Liver (tissue), 9 donors: ENCODE measurements around the gene ARHGAP21. TPM values are rescaled to one million over a fixed set of nuclear protein-coding genes. Genes with fewer than 3 reads are reported as not detected.

ENCODE experiments used
- DNase-seq: peaks from one replicate; pipeline ENCODE4 v3.0.0-alpha.2; 2017; ENCODE audit warnings: low spot score
- H3K27ac ChIP-seq, 2 donors: one replicate each; pipeline ENCODE4 v1.7.0; 2013; ENCODE audit warnings: inconsistent platforms in 2 of 2, low read length in 2 of 2, control low read depth in 1 of 2, low read depth in 1 of 2, mild to moderate bottlenecking in 1 of 2
- H3K27me3 ChIP-seq, 4 donors: one replicate each; pipeline versions ENCODE4 v1.6.1 to v1.7.0; 2013; ENCODE audit warnings: low read length in 3 of 4, inconsistent platforms in 1 of 4, mild to moderate bottlenecking in 1 of 4, moderate library complexity in 1 of 4; ENCODE audit not compliant: control insufficient read depth in 4 of 4, insufficient read depth in 4 of 4
- H3K36me3 ChIP-seq, 4 donors: one replicate each; pipeline versions ENCODE4 v1.6.1 to v1.7.0; 2013; ENCODE audit warnings: low read length in 3 of 4, mild to moderate bottlenecking in 3 of 4, low read depth in 1 of 4, moderate library complexity in 1 of 4; ENCODE audit not compliant: control insufficient read depth in 4 of 4, insufficient read depth in 3 of 4
- H3K4me1 ChIP-seq, 4 donors: one replicate each; pipeline versions ENCODE4 v1.6.1 to v1.7.0; 2013; ENCODE audit warnings: low read length in 3 of 4, mild to moderate bottlenecking in 3 of 4, moderate library complexity in 1 of 4; ENCODE audit not compliant: control insufficient read depth in 4 of 4, insufficient read depth in 4 of 4
- H3K4me3 ChIP-seq, 3 donors: one replicate each; pipeline versions ENCODE4 v1.6.1 to v1.7.0; 2013; ENCODE audit warnings: low read length in 3 of 3, control low read depth in 1 of 3, low read depth in 1 of 3, mild to moderate bottlenecking in 1 of 3
- H3K9ac ChIP-seq, 2 donors: one replicate each; pipeline ENCODE4 v1.7.0; 2013; ENCODE audit warnings: low read length in 2 of 2, mild to moderate bottlenecking in 2 of 2, moderate library complexity in 2 of 2, control low read depth in 1 of 2, low read depth in 1 of 2
- H3K9me3 ChIP-seq, 4 donors: one replicate each; pipeline versions ENCODE4 v1.6.1 to v1.7.0; 2013; ENCODE audit warnings: low read length in 3 of 4; ENCODE audit not compliant: control insufficient read depth in 4 of 4
- ATF3 ChIP-seq: IDR thresholded peaks from 2 replicates; pipeline ENCODE4 v1.6.1; 2016; ENCODE audit warnings: antibody characterized with exemption
- CTCF ChIP-seq: fragments of 150-350 bp; IDR thresholded peaks from 2 replicates; pipeline ENCODE4 v1.5.1; 2017; ENCODE audit warnings: improper control_type of control experiment, low read depth, low read length; ENCODE audit not compliant: missing input control
- EGR1 ChIP-seq, 2 donors: IDR thresholded peaks; 2 replicates each; pipeline ENCODE4 v1.6.1; 2016 to 2018; ENCODE audit warnings: antibody characterized with exemption in 2 of 2, low read depth in 2 of 2
- FOXA1 ChIP-seq: IDR thresholded peaks from 2 replicates; pipeline ENCODE4 v1.6.1; 2016; ENCODE audit warnings: antibody characterized with exemption
- FOXA2 ChIP-seq: IDR thresholded peaks from 2 replicates; pipeline ENCODE4 v1.6.1; 2016; ENCODE audit warnings: antibody characterized with exemption
- GABPA ChIP-seq, 2 donors: IDR thresholded peaks in 1 of 2; conservative IDR thresholded peaks in 1 of 2; 2 replicates each; pipeline ENCODE4 v1.6.1; 2016; ENCODE audit warnings: antibody characterized with exemption in 2 of 2, mild to moderate bottlenecking in 1 of 2, moderate library complexity in 1 of 2
- HNF4A ChIP-seq, 2 donors: conservative IDR thresholded peaks; 2 replicates each; pipeline ENCODE4 v1.6.1; 2016; ENCODE audit warnings: antibody characterized with exemption in 2 of 2, mild to moderate bottlenecking in 2 of 2
- HNF4G ChIP-seq: IDR thresholded peaks from 2 replicates; pipeline ENCODE4 v1.6.1; 2016; ENCODE audit warnings: antibody characterized with exemption
- JUND ChIP-seq, 2 donors: IDR thresholded peaks; 2 replicates each; pipeline ENCODE4 v1.6.1; 2016; ENCODE audit warnings: antibody characterized with exemption in 2 of 2
- MAX ChIP-seq: IDR thresholded peaks from 2 replicates; pipeline ENCODE4 v1.6.1; 2016; ENCODE audit warnings: antibody characterized with exemption
- NR2F2 ChIP-seq: IDR thresholded peaks from 2 replicates; pipeline ENCODE4 v1.6.1; 2016; ENCODE audit warnings: antibody characterized with exemption
- RAD21 ChIP-seq, 2 donors: IDR thresholded peaks; 2 replicates each; pipeline ENCODE4 v1.6.1; 2016; ENCODE audit warnings: antibody characterized with exemption in 2 of 2, mild to moderate bottlenecking in 2 of 2
- REST ChIP-seq: IDR thresholded peaks from 2 replicates; pipeline ENCODE4 v1.6.1; 2016; ENCODE audit warnings: antibody characterized with exemption, mild to moderate bottlenecking
- RXRA ChIP-seq, 2 donors: IDR thresholded peaks; 2 replicates each; pipeline ENCODE4 v1.6.1; 2017 to 2018; ENCODE audit warnings: antibody characterized with exemption in 2 of 2, mild to moderate bottlenecking in 1 of 2
- SP1 ChIP-seq: IDR thresholded peaks from 2 replicates; pipeline ENCODE4 v1.6.1; 2018; ENCODE audit warnings: antibody characterized with exemption, mild to moderate bottlenecking
- TAF1 ChIP-seq: conservative IDR thresholded peaks from 2 replicates; pipeline ENCODE4 v1.6.1; 2016; ENCODE audit warnings: antibody characterized with exemption, mild to moderate bottlenecking
- YY1 ChIP-seq: IDR thresholded peaks from 2 replicates; pipeline ENCODE4 v1.6.1; 2016; ENCODE audit warnings: antibody characterized with exemption, mild to moderate bottlenecking
- ZBTB33 ChIP-seq: IDR thresholded peaks from 2 replicates; pipeline ENCODE4 v1.6.1; 2016; ENCODE audit warnings: antibody characterized with exemption
- WGBS: extraction: QIAGEN DNeasy Blood & Tissue Kit; methylation state at CpG from one replicate; pipeline ENCODE4 v1.1.7; 2013; 5-methylcytosine and 5-hydroxymethylcytosine counted together
- polyA plus RNA-seq, 2 donors: library from polyadenylated mRNA; stranded (reverse) in 1 of 2; unstranded in 1 of 2; fragments of 200-250 nt in 1 of 2; fragments of >200 nt in 1 of 2; fragmentation: Nextera tagmentation in 1 of 2; extraction: Ambion mirVana in 1 of 2; gene quantifications; one replicate each; pipeline versions ENCODE4 v1.2.1 to v1.2.3, GENCODE V29; 2013 to 2015
- total RNA-seq, 2 donors: library from RNA; depleted of rRNA; stranded (reverse); fragments of >200 nt; gene quantifications; one replicate each; pipeline ENCODE4 v1.2.3, GENCODE V29; 2014
- donor health status: healthy.
- donor health status: healthy.
- donor health status: healthy.
- donor health status: healthy.
- donor health status: healthy.

The ARHGAP21 gene
- total and polyA plus RNA-seq, 4 donors = 7.8 to 30.6 (median 15.7) TPM

GRCh38 chr10:24652381-24652957, 71.2 kb downstream of the ARHGAP21 start:
- Histone ChIP-seq H3K27ac (no peak overlapping the region), H3K9ac (no peak overlapping the region), H3K36me3 (no peaks in the 10 kb centered on the region), H3K4me3 (no peak overlapping the region), H3K9me3 (no peaks in the 10 kb centered on the region), H3K4me1 (peaks cover 0 to 2% (median under 1%) of the 10 kb centered on the region in 4 donors), H3K27me3 (no peaks in the 10 kb centered on the region)
- WGBS = 95% methylated on average over 4 of the region's 4 CpGs
- DNase-seq = no peak
- TF ChIP-seq NR2F2 (no peak), TAF1 (no peak), CTCF (no peak), EGR1 (IDR thresholded peaks at IDR 0.05; ENCODE audit: low read depth in 2 of 2) (no peak), FOXA2 (no peak), GABPA (IDR thresholded peaks at IDR 0.05 in 1 of 2, conservative IDR thresholded peaks at IDR 0.05 in 1 of 2) (no peak), ATF3 (no peak), HNF4G (no peak), MAX (no peak), FOXA1 (no peak), RAD21 (IDR thresholded peaks at IDR 0.05) (no peak), SP1 (no peak), REST (no peak), RXRA (IDR thresholded peaks at IDR 0.05) (no peak), JUND (IDR thresholded peaks at IDR 0.05) (no peak), ZBTB33 (no peak), HNF4A (conservative IDR thresholded peaks at IDR 0.05) (no peak), YY1 (no peak)
